GM23248 (cell line): ENCODE measurements around the gene TNFRSF19. TPM values are rescaled to one million over a fixed set of nuclear protein-coding genes. Genes with fewer than 3 reads are reported as not detected.

Source experiments
- DNase-seq: peaks from one replicate; pipeline ENCODE4 v3.0.0-alpha.2; 2015
- H2AFZ ChIP-seq: fragments of 200-600 bp; sonication (generic); 2 replicates; pipeline ENCODE4 v1.6.1; 2016; ENCODE audit warnings: antibody characterized with exemption
- H3F3A ChIP-seq: fragments of 200-600 bp; sonication (generic); 2 replicates; pipeline ENCODE4 v1.6.1; 2016; ENCODE audit warnings: mild to moderate bottlenecking, antibody characterized with exemption, mixed run types; ENCODE audit not compliant: insufficient read depth
- H3K27ac ChIP-seq: fragments of 200-600 bp; sonication (generic); 2 replicates; pipeline ENCODE4 v1.5.1; 2016; ENCODE audit warnings: mild to moderate bottlenecking
- H3K27me3 ChIP-seq: fragments of 200-600 bp; sonication (generic); replicated peaks from 2 replicates; pipeline ENCODE4 v1.6.1; 2016; ENCODE audit warnings: mild to moderate bottlenecking; ENCODE audit not compliant: insufficient read depth
- H3K36me3 ChIP-seq: fragments of 200-600 bp; sonication (generic); 2 replicates; pipeline ENCODE4 v1.6.1; 2016; ENCODE audit warnings: low read depth, mild to moderate bottlenecking
- H3K4me1 ChIP-seq: fragments of 200-600 bp; sonication (generic); 2 replicates; pipeline ENCODE4 v1.6.1; 2016; ENCODE audit warnings: mild to moderate bottlenecking; ENCODE audit not compliant: insufficient read depth
- H3K4me2 ChIP-seq: fragments of 200-600 bp; sonication (generic); one replicate; pipeline ENCODE4 v1.6.1; 2016; ENCODE audit warnings: mild to moderate bottlenecking; ENCODE audit not compliant: unreplicated experiment
- H3K4me3 ChIP-seq: fragments of 200-600 bp; sonication (generic); 2 replicates; pipeline ENCODE4 v1.5.1; 2016; ENCODE audit warnings: mild to moderate bottlenecking
- H3K79me2 ChIP-seq: fragments of 200-600 bp; sonication (generic); 2 replicates; pipeline ENCODE4 v1.6.1; 2016; ENCODE audit warnings: mild to moderate bottlenecking; ENCODE audit not compliant: insufficient read depth
- H3K9ac ChIP-seq: fragments of 200-600 bp; sonication (generic); 2 replicates; pipeline ENCODE4 v1.6.1; 2016; ENCODE audit warnings: mild to moderate bottlenecking
- H3K9me2 ChIP-seq: fragments of 200-600 bp; sonication (generic); 2 replicates; pipeline ENCODE4 v1.6.1; 2016; ENCODE audit warnings: mixed run types, mild to moderate bottlenecking, moderate library complexity; ENCODE audit not compliant: insufficient read depth
- H3K9me3 ChIP-seq: fragments of 200-600 bp; sonication (generic); one replicate; pipeline ENCODE4 v1.6.1; 2017; ENCODE audit warnings: low read depth
- H4K20me1 ChIP-seq: fragments of 200-600 bp; sonication (generic); 2 replicates; pipeline ENCODE4 v1.6.0; 2016; ENCODE audit not compliant: insufficient read depth
- EZH2 ChIP-seq: fragments of 200-600 bp; sonication (generic); IDR thresholded peaks from 2 replicates; pipeline ENCODE4 v1.6.1; 2018; ENCODE audit warnings: antibody characterized with exemption, mild to moderate bottlenecking; ENCODE audit not compliant: insufficient read depth, poor library complexity, severe bottlenecking
- EZH2phosphoT487 ChIP-seq: fragments of 200-600 bp; sonication (generic); IDR thresholded peaks from 2 replicates; pipeline ENCODE4 v1.6.1; 2018; ENCODE audit warnings: antibody characterized with exemption, moderate library complexity, mild to moderate bottlenecking, low read depth; ENCODE audit not compliant: insufficient read depth
- WGBS, 2 experiments: methylation state at CpG; one replicate each; pipeline ENCODE4 v1.1.6; 2015 to 2017; ENCODE audit warnings: low lambda C conversion rate in 2 of 2, low coverage in 1 of 2; ENCODE audit errors: missing lambda C conversion rate in 2 of 2; 5-methylcytosine and 5-hydroxymethylcytosine counted together
- in situ Hi-C: fragments of 300-500 bp; cut with MboI; formaldehyde crosslinking; loops from 2 replicates; pipeline ENCODE4 v1.15.0; 2020
- polyA plus RNA-seq: library from polyadenylated mRNA; unstranded; fragments of >200 nt; fragmentation: Nextera tagmentation; extraction: Ambion mirVana; gene quantifications from 2 replicates; pipeline ENCODE4 v1.2.1, GENCODE V29; 2016
- total RNA-seq: library from RNA; depleted of rRNA; stranded (reverse); fragments of >200 nt; shearing (Covaris generic); gene quantifications from 2 replicates; pipeline ENCODE4 v1.2.3, GENCODE V29; 2014

TNFRSF19 gene
- total and polyA plus RNA-seq, 2 experiments from 2014 or later: 3.4 TPM

- Histone ChIP-seq H3K4me1 (peaks cover 33% of the 10 kb centered on the region), H3K9ac (no peak overlapping the region), H3K9me3 (no peaks in the 10 kb centered on the region), H3K79me2 (no peaks in the 10 kb centered on the region), H3K9me2 (no peaks in the 10 kb centered on the region), H3K4me2 (no peak overlapping the region), H3K27me3 (no peaks in the 10 kb centered on the region), H3K4me3 (no peak overlapping the region), H2AFZ (no peak overlapping the region), H4K20me1 (no peaks in the 10 kb centered on the region), H3F3A (peaks cover 34% of the 10 kb centered on the region), H3K27ac (no peak overlapping the region), H3K36me3 (no peaks in the 10 kb centered on the region)
- in situ Hi-C loops: no loop called here
- WGBS, 2 experiments: 88 to 89% methylated on average over 5 of the region's 5 CpGs
- TF ChIP-seq EZH2: no peak
- TF ChIP-seq EZH2phosphoT487: no peak
- DNase-seq: peak; percentile 3
These were observed 50.0 kb downstream of the TNFRSF19 start for GRCh38 chr13:23620211-23620610.

- H3K27ac ChIP-seq: peak overlapping the region; percentile 51
- in situ Hi-C loops: no loop called here
- peak; percentile 6 for DNase-seq
- H3F3A ChIP-seq: peaks cover 34% of the 10 kb centered on the region
- no peaks in the 10 kb centered on the region for H3K27me3 ChIP-seq
- H3K4me2 ChIP-seq: no peak overlapping the region
- H3K9me2 ChIP-seq: no peaks in the 10 kb centered on the region
- peaks cover 33% of the 10 kb centered on the region for H3K4me1 ChIP-seq
- H3K79me2 ChIP-seq: no peaks in the 10 kb centered on the region
- H3K9ac ChIP-seq: peak overlapping the region; percentile 38; the same call in 1 of the 2 replicates
- no peak overlapping the region for H2AFZ ChIP-seq
- H3K4me3 ChIP-seq: no peak overlapping the region
- no peaks in the 10 kb centered on the region for H3K9me3 ChIP-seq
- 75 to 81% methylated on average over 8 of the region's 8 CpGs for WGBS, 2 experiments
- no peaks in the 10 kb centered on the region for H3K36me3 ChIP-seq
- H4K20me1 ChIP-seq: no peaks in the 10 kb centered on the region
- TF ChIP-seq EZH2 (no peak), EZH2phosphoT487 (no peak)
These were observed 50.6 kb downstream of the TNFRSF19 start for GRCh38 chr13:23620613-23621315.

GRCh38 chr13:23621316-23621645 is 51.1 kb downstream of the TNFRSF19 start:
- no peaks in the 10 kb centered on the region for H3K79me2 ChIP-seq
- in situ Hi-C loops: no loop called here
- no peak overlapping the region for H3K4me3 ChIP-seq
- WGBS, 2 experiments: 0 to 3% methylated on average over 2 of the region's 2 CpGs
- DNase-seq: peak; percentile 95
- H3K27ac ChIP-seq: peak overlapping the region; percentile 51
- H3K9me3 ChIP-seq: no peaks in the 10 kb centered on the region
- no peaks in the 10 kb centered on the region for H3K27me3 ChIP-seq
- no peak overlapping the region for H2AFZ ChIP-seq
- no peaks in the 10 kb centered on the region for H3K9me2 ChIP-seq
- H3K4me1 ChIP-seq: peaks cover 33% of the 10 kb centered on the region
- peak overlapping the region; percentile 38; the same call in 1 of the 2 replicates for H3K9ac ChIP-seq
- H3F3A ChIP-seq: peaks cover 34% of the 10 kb centered on the region
- H3K36me3 ChIP-seq: no peaks in the 10 kb centered on the region
- H4K20me1 ChIP-seq: no peaks in the 10 kb centered on the region
- TF ChIP-seq EZH2 (no peak), EZH2phosphoT487 (0 out of 2 replicates have a peak, but pooled peaks have one; percentile 32)
- no peak overlapping the region for H3K4me2 ChIP-seq

- TF ChIP-seq EZH2 (no peak), EZH2phosphoT487 (no peak)
- Histone ChIP-seq H3K36me3 (no peaks in the 10 kb centered on the region), H3K27me3 (no peaks in the 10 kb centered on the region), H3F3A (peaks cover 25% of the 10 kb centered on the region), H2AFZ (no peak overlapping the region), H3K4me1 (peaks cover 23% of the 10 kb centered on the region), H3K9me2 (no peaks in the 10 kb centered on the region), H3K4me3 (no peak overlapping the region), H3K27ac (no peak overlapping the region), H3K9me3 (no peaks in the 10 kb centered on the region), H3K9ac (no peak overlapping the region), H4K20me1 (no peaks in the 10 kb centered on the region), H3K4me2 (no peak overlapping the region), H3K79me2 (no peaks in the 10 kb centered on the region)
- 91% methylated on average over 3 of the region's 3 CpGs for WGBS, 2 experiments
- in situ Hi-C loops: no loop called here
- DNase-seq: no peak
These were observed 52.8 kb downstream of the TNFRSF19 start for GRCh38 chr13:23622985-23623384.
